Spleen (tissue), 7 donors: ENCODE results near the gene OR4D11.

Experiments used
- CTCF ChIP-seq, 11 experiments: fragments of 200-600 bp in 7 of 11; fragments of 450-650 bp in 4 of 11; sonication (generic) in 4 of 11; IDR thresholded peaks in 8 of 11; conservative IDR thresholded peaks in 3 of 11; 1 replicate in 7 of 11; 2 replicates in 4 of 11; pipeline versions ENCODE4 v1.4.0 to v1.8.0; 2016 to 2021; ENCODE audit warnings: antibody characterized with exemption in 11 of 11, inconsistent platforms in 4 of 11, mild to moderate bottlenecking in 1 of 11
- POLR2A ChIP-seq, 3 donors: fragments of 450-650 bp; IDR thresholded peaks; one replicate each; pipeline ENCODE4 v1.5.1; 2017; ENCODE audit warnings: antibody characterized with exemption in 3 of 3, mild to moderate bottlenecking in 1 of 3
- donor health status: DM: no; HTN: no; CAD: no; lungs with moderate emphysema.
- donor health status: DM: no; HTN: no; CAD: no.
- donor health status: DM: no; HTN: no; CAD: no.

GRCh38 chr11:59456661-59457060 lies 46.7 kb upstream of the OR4D11 start, which contains the start of gene OR4D6:
- TF ChIP-seq CTCF (IDR thresholded peaks at IDR 0.05 in 8 of 11, conservative IDR thresholded peaks at IDR 0.05 in 3 of 11) (no peak), POLR2A (IDR thresholded peaks at IDR 0.05) (no peak)
